ENCODE data around the gene TBC1D8B. TPM values are rescaled to one million over a fixed set of nuclear protein-coding genes. Genes with fewer than 3 reads are reported as not detected.
"Not testable (repeated sequence)": the region's sequence is repeated elsewhere in the genome, so short reads cannot be mapped to it uniquely, and the experiment has no call there.

TBC1D8B gene
- total and polyA plus RNA-seq, 2 of the 13 experiments (the other 11 are each of a cell fraction or from before 2014, with no cell fraction given): 6.2 to 7.2 TPM

DNA sequence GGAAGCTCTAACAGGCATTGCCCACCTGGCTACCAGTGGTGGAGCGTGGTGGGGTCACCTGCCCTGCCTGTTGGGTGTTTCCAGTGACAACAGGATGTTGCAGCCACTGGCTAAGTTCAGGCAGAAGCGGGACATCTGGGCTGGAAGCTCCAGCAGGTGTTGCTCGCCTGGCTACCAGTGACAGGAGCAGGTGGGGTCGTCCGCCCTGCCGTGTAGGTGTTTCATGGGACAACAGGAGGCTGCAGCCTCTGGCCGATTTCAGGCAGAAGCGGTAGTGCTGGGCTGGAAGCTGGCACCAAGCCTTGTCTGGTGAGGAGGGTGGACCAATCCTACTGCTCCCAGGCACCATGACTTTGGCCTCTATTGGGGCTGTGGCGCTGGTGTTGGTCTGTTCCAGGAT is 61.2 kb downstream of the TBC1D8B start:
- H3K36me3 ChIP-seq (replicated peaks in 1 of 2; ENCODE audit: control insufficient read depth in 1 of 2, insufficient read depth in 2 of 2, low read length in 2 of 2): no peaks in the 10 kb centered on the region
- no peak overlapping the region for H3K4me3 ChIP-seq (replicated peaks in 1 of 3; ENCODE audit: insufficient read depth in 1 of 3, low read depth in 2 of 3, low read length in 3 of 3)
- H4K20me1 ChIP-seq (ENCODE audit: insufficient read depth, low read length): no peaks in the 10 kb centered on the region
- intact Hi-C loops (cut with micrococcal nuclease; ENCODE audit: unreplicated experiment): no loop called here
- no TSS peak for BruUV-seq (replicated peaks)
- no peak overlapping the region for H3K27ac ChIP-seq (ENCODE audit: extremely low read length, insufficient read depth, low read length)
- in situ Hi-C loops (cut with HindIII; ENCODE audit: extremely low pct_ligation_motif_present, low pct_unique_long_range_greater_than_20kb): no loop called here
- 100% methylated on average over 2 of the region's 9 CpGs for WGBS (ENCODE audit: low lambda C conversion rate)
- no peaks in the 10 kb centered on the region for H3K4me1 ChIP-seq (ENCODE audit: insufficient read depth, low read length)
- DNase-seq (ENCODE audit: low spot score): no peak
- H3K9ac ChIP-seq (ENCODE audit: insufficient read depth, low read depth, low read length): no peak overlapping the region
- H3K27me3 ChIP-seq (ENCODE audit: control insufficient read depth in 1 of 2, insufficient read depth in 2 of 2, low read length in 2 of 2): no peaks in the 10 kb centered on the region
- ATAC-seq: no peak
- no peak overlapping the region for H2AFZ ChIP-seq (ENCODE audit: low read length)
- H3K79me2 ChIP-seq (ENCODE audit: insufficient read depth, low read length): no peaks in the 10 kb centered on the region
- no peak overlapping the region for H3K4me2 ChIP-seq (ENCODE audit: low read depth, low read length)
- FAIRE-seq: no peak
- TF ChIP-seq MEIS1 (CRISPR knock-in tag; IDR thresholded peaks at IDR 0.05; ENCODE audit: borderline replicate concordance) (no peak), ADNP (CRISPR knock-in tag; IDR thresholded peaks at IDR 0.05) (no peak)
- no peaks in the 10 kb centered on the region for H3K9me3 ChIP-seq (ENCODE audit: low read length)
- ChIA-PET POLR2A (no interaction called here), CTCF (ENCODE audit: low intra/inter-chr PET ratio, low total read pairs) (no interaction called here)

DNA sequence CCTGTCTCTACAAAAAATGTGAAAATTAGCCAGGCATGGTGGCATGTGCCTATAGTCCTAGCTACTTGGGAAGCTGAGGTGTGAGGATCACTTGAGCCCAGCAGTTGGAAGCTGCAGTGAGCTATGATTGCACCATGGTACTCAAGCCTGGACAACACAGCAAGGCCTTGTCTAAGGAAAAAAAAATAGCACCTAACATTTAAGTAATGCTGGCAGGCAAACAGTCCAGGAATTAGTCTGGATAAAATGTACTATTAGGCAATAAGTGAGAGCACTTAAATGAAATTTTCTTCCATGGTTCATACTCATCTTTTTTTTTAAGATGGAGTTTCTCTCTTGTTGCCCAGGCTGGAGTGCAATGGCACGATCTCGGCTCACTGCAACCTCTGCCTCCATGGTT is 70.3 kb downstream of the TBC1D8B start:
- BruUV-seq (replicated peaks); intact Hi-C loops (cut with micrococcal nuclease; ENCODE audit: unreplicated experiment); H3K9me3 ChIP-seq (ENCODE audit: low read length); H3K4me1 ChIP-seq (ENCODE audit: insufficient read depth, low read length); H3K79me2 ChIP-seq (ENCODE audit: insufficient read depth, low read length); CTCF ChIA-PET (ENCODE audit: low intra/inter-chr PET ratio, low total read pairs); H3K9ac ChIP-seq (ENCODE audit: insufficient read depth, low read depth, low read length); DNase-seq (ENCODE audit: low spot score); H3K36me3 ChIP-seq (replicated peaks in 1 of 2; ENCODE audit: control insufficient read depth in 1 of 2, insufficient read depth in 2 of 2, low read length in 2 of 2); H3K4me2 ChIP-seq (ENCODE audit: low read depth, low read length); FAIRE-seq; in situ Hi-C loops (cut with HindIII; ENCODE audit: extremely low pct_ligation_motif_present, low pct_unique_long_range_greater_than_20kb); H4K20me1 ChIP-seq (ENCODE audit: insufficient read depth, low read length); ATAC-seq; H2AFZ ChIP-seq (ENCODE audit: low read length); POLR2A ChIA-PET; H3K27ac ChIP-seq (ENCODE audit: extremely low read length, insufficient read depth, low read length); H3K4me3 ChIP-seq (replicated peaks in 1 of 3; ENCODE audit: insufficient read depth in 1 of 3, low read depth in 2 of 3, low read length in 3 of 3); H3K27me3 ChIP-seq (ENCODE audit: control insufficient read depth in 1 of 2, insufficient read depth in 2 of 2, low read length in 2 of 2): not testable (repeated sequence)
- WGBS (ENCODE audit: low lambda C conversion rate): 100% methylated on average over 2 of the region's 2 CpGs

GRCh38 chrX:106874075-106874474 is 71.6 kb downstream of the TBC1D8B start:
- Histone ChIP-seq H4K20me1 (ENCODE audit: insufficient read depth, low read length) (no peaks in the 10 kb centered on the region), H3K9ac (ENCODE audit: insufficient read depth, low read depth, low read length) (no peak overlapping the region), H3K27ac (ENCODE audit: extremely low read length, insufficient read depth, low read length) (no peak overlapping the region), H3K4me2 (ENCODE audit: low read depth, low read length) (no peak overlapping the region), H2AFZ (ENCODE audit: low read length) (no peak overlapping the region), H3K79me2 (ENCODE audit: insufficient read depth, low read length) (no peaks in the 10 kb centered on the region), H3K9me3 (ENCODE audit: low read length) (no peaks in the 10 kb centered on the region), H3K4me1 (ENCODE audit: insufficient read depth, low read length) (no peaks in the 10 kb centered on the region), H3K27me3 (ENCODE audit: control insufficient read depth in 1 of 2, insufficient read depth in 2 of 2, low read length in 2 of 2) (no peaks in the 10 kb centered on the region), H3K36me3 (replicated peaks in 1 of 2; ENCODE audit: control insufficient read depth in 1 of 2, insufficient read depth in 2 of 2, low read length in 2 of 2) (no peaks in the 10 kb centered on the region; a peak in 1 of 5 replicates), H3K4me3 (replicated peaks in 1 of 3; ENCODE audit: insufficient read depth in 1 of 3, low read depth in 2 of 3, low read length in 3 of 3) (no peak overlapping the region)
- 69% methylated on average over 2 of the region's 2 CpGs for WGBS (ENCODE audit: low lambda C conversion rate)
- ChIA-PET CTCF (ENCODE audit: low intra/inter-chr PET ratio, low total read pairs) (interaction anchor here (1.4 kb wide), 1 partner anchor 86 kb away, joined by 6 read pairs; no protein-coding TSS in a partner anchor), POLR2A (no interaction called here)
- intact Hi-C loops (cut with micrococcal nuclease; ENCODE audit: unreplicated experiment): no loop called here
- ATAC-seq (no peak), DNase-seq (ENCODE audit: low spot score) (peak; percentile 4), FAIRE-seq (no peak)
- in situ Hi-C loops (cut with HindIII; ENCODE audit: extremely low pct_ligation_motif_present, low pct_unique_long_range_greater_than_20kb): no loop called here
- BruUV-seq (replicated peaks): no TSS peak
- no peak for TF ChIP-seq MAFF (IDR thresholded peaks at IDR 0.05; ENCODE audit: low read depth, low read length)
- TF ChIP-seq SSRP1 (CRISPR knock-in tag; IDR thresholded peaks at IDR 0.05): no peak
- no peak for TF ChIP-seq ZNF879 (CRISPR knock-in tag; IDR thresholded peaks at IDR 0.05)
- peak; percentile 57 for TF ChIP-seq STAG1 (CRISPR knock-in tag; IDR thresholded peaks at IDR 0.05)
- TF ChIP-seq, protein P1, sequence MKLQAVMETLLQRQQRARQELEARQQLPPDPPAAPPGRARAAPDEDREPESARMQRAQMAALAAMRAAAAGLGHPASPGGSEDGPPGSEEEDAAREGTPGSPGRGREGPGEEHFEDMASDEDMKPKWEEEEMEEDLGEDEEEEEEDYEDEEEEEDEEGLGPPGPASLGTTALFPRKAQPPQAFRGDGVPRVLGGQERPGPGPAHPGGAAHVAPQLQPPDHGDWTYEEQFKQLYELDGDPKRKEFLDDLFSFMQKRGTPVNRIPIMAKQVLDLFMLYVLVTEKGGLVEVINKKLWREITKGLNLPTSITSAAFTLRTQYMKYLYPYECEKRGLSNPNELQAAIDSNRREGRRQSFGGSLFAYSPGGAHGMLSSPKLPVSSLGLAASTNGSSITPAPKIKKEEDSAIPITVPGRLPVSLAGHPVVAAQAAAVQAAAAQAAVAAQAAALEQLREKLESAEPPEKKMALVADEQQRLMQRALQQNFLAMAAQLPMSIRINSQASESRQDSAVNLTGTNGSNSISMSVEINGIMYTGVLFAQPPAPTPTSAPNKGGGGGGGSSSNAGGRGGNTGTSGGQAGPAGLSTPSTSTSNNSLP (IDR thresholded peaks at IDR 0.05; ENCODE audit: low read depth, low read length): peak; percentile 23; the same call in 1 of the 2 replicates
- no peak for TF ChIP-seq CHD4 (IDR thresholded peaks at IDR 0.05; ENCODE audit: borderline replicate concordance, low read length)
- no peak for TF ChIP-seq ADNP (CRISPR knock-in tag; IDR thresholded peaks at IDR 0.05)
- TF ChIP-seq, protein P2, sequence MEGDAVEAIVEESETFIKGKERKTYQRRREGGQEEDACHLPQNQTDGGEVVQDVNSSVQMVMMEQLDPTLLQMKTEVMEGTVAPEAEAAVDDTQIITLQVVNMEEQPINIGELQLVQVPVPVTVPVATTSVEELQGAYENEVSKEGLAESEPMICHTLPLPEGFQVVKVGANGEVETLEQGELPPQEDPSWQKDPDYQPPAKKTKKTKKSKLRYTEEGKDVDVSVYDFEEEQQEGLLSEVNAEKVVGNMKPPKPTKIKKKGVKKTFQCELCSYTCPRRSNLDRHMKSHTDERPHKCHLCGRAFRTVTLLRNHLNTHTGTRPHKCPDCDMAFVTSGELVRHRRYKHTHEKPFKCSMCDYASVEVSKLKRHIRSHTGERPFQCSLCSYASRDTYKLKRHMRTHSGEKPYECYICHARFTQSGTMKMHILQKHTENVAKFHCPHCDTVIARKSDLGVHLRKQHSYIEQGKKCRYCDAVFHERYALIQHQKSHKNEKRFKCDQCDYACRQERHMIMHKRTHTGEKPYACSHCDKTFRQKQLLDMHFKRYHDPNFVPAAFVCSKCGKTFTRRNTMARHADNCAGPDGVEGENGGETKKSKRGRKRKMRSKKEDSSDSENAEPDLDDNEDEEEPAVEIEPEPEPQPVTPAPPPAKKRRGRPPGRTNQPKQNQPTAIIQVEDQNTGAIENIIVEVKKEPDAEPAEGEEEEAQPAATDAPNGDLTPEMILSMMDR (CRISPR knock-in tag; IDR thresholded peaks at IDR 0.05): peak; percentile 28
- TF ChIP-seq CBX5 (CRISPR knock-in tag; IDR thresholded peaks at IDR 0.05; ENCODE audit: borderline replicate concordance): no peak

Measured in HepG2 (cell line).